ENCODE results near the gene UBE2L5. TPM values are rescaled to one million over a fixed set of nuclear protein-coding genes. Genes with fewer than 3 reads are reported as not detected.

The UBE2L5 gene
- total RNA-seq, 1 donor from 2014 or later, result not detected

DNA sequence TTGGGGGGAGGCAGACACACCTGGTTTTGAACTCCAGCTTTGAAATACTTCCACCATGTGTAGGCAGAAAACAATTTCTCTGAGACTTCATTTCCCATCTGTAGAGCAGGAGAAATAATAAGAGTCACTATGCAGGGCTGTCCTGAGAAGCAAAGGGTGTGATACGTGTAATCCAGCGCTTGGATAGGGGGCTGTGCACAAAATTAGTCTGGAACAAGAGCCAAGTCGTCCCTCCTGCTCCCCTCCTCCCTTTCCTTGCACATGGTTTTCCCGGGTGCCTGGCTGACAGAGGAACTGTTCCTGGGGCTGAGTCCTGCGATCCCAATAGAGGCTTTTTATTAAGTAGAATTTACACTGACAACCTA is 29.6 kb upstream of the UBE2L5 start:
- Histone ChIP-seq H3K9me3 (replicated peaks) (no peaks in the 10 kb centered on the region), H3K4me3 (no peak overlapping the region), H3K27ac (replicated peaks) (no peak overlapping the region), H3K27me3 (ENCODE audit: low read depth) (no peaks in the 10 kb centered on the region), H3K4me1 (peaks cover 18% of the 10 kb centered on the region), H3K36me3 (no peaks in the 10 kb centered on the region)
- intact Hi-C loops (cut with micrococcal nuclease), result no loop called here
- no peak for DNase-seq
- TF ChIP-seq, protein P1, sequence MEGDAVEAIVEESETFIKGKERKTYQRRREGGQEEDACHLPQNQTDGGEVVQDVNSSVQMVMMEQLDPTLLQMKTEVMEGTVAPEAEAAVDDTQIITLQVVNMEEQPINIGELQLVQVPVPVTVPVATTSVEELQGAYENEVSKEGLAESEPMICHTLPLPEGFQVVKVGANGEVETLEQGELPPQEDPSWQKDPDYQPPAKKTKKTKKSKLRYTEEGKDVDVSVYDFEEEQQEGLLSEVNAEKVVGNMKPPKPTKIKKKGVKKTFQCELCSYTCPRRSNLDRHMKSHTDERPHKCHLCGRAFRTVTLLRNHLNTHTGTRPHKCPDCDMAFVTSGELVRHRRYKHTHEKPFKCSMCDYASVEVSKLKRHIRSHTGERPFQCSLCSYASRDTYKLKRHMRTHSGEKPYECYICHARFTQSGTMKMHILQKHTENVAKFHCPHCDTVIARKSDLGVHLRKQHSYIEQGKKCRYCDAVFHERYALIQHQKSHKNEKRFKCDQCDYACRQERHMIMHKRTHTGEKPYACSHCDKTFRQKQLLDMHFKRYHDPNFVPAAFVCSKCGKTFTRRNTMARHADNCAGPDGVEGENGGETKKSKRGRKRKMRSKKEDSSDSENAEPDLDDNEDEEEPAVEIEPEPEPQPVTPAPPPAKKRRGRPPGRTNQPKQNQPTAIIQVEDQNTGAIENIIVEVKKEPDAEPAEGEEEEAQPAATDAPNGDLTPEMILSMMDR (IDR thresholded peaks at IDR 0.05; ENCODE audit: borderline replicate concordance), result no peak

- DNase-seq, result no peak
- no peaks in the 10 kb centered on the region for H3K27me3 ChIP-seq (ENCODE audit: low read depth)
- peak overlapping the region; percentile 69 for H3K4me3 ChIP-seq
- TF ChIP-seq, protein P1 (IDR thresholded peaks at IDR 0.05; ENCODE audit: borderline replicate concordance), result no peak
- H3K27ac ChIP-seq (replicated peaks), result peak overlapping the region; percentile 79
- no peaks in the 10 kb centered on the region for H3K9me3 ChIP-seq (replicated peaks)
- no peaks in the 10 kb centered on the region for H3K36me3 ChIP-seq
- intact Hi-C loops (cut with micrococcal nuclease), result no loop called here
- peaks cover 18% of the 10 kb centered on the region for H3K4me1 ChIP-seq
These were observed 27.5 kb upstream of the UBE2L5 start for GRCh38 chr13:30394751-30395191.

DNA sequence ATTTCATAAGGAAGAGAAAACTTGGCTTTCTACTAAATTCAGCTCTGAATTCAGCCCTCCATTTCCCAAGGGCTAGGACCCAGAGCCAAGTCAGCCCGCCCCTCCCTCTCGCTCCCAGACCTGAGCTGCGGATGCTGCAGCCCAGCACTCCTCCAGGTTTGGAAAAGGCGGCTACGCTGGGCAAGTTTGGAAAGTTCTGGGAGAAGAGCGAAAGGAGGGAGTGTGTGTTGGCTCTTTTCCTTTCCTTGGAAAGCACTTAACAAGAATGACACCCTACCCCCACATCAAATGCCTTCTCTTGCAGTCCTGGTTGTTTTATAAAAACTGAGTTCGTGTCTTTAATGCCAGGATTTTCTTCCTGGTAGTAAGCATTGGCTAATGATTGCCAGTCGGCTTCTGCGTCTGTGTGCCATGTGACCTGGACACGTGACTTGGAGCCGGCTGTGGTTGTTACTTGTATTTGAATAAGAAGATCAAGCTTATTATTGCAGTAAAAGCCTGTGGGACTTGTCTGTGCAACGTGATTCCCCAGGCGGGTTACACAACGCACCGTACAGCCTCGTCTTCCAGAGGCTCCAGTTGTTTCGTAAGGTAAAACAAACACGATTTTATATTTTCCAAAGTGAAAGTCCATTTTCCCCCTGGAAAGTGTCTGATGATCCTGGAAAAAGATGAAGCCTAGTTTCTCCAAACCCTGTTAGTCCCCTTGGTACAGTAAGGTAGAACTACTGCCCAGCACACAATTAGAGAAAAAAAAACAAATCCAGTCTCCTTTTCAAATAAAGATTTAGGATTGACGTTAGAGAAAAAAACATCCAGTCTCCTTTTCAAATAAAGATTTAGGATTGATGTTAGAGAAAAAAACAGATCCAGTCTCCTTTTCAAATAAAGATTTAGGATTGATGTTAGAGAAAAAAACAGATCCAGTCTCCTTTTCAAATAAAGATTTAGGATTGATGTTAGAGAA is 26.8 kb upstream of the UBE2L5 start:
- H3K4me1 ChIP-seq, result peaks cover 18% of the 10 kb centered on the region
- H3K36me3 ChIP-seq, result no peaks in the 10 kb centered on the region
- TF ChIP-seq, protein P1 (IDR thresholded peaks at IDR 0.05; ENCODE audit: borderline replicate concordance), result no peak
- H3K4me3 ChIP-seq, result peak overlapping the region; percentile 69
- H3K27ac ChIP-seq (replicated peaks), result peak overlapping the region; percentile 79
- H3K9me3 ChIP-seq (replicated peaks), result no peaks in the 10 kb centered on the region
- intact Hi-C loops (cut with micrococcal nuclease), result no loop called here
- no peaks in the 10 kb centered on the region for H3K27me3 ChIP-seq (ENCODE audit: low read depth)
- DNase-seq, result peak; percentile 86

DNA sequence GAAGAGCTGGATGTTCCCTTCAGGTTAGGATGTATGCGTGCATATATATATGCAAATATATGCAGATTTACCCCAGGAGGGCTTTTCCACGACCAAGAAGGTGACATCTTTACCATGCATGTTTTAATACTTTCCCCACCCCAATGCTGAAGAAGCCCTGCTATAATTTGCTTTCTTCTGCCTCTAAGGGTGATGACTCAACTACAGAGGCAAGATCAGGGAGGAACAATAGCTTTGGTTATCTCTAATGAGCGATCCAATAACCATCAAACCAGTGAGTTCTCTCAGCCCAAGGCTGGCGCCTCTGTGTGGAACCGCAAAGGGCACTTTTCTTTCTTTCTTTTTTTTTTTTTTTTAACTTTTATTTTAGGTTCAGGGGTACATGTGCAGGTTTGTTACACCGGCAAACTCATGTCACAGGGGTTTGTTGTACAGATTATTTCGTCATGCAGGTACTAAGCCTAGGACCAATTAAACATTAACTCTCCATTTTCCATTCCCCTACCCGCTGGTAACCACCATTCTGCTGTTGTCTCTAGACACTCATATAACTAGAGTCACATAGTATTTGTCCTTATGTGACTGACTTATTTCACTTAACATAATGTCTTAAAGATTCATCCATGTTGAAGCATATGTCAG is 25.7 kb upstream of the UBE2L5 start:
- TF ChIP-seq, protein P1 (IDR thresholded peaks at IDR 0.05; ENCODE audit: borderline replicate concordance), result no peak
- Histone ChIP-seq H3K4me3 (no peak overlapping the region), H3K4me1 (peaks cover 18% of the 10 kb centered on the region), H3K9me3 (replicated peaks) (no peaks in the 10 kb centered on the region), H3K36me3 (no peaks in the 10 kb centered on the region), H3K27me3 (ENCODE audit: low read depth) (no peaks in the 10 kb centered on the region), H3K27ac (replicated peaks) (no peak overlapping the region)
- intact Hi-C loops (cut with micrococcal nuclease), result no loop called here
- no peak for DNase-seq

DNA sequence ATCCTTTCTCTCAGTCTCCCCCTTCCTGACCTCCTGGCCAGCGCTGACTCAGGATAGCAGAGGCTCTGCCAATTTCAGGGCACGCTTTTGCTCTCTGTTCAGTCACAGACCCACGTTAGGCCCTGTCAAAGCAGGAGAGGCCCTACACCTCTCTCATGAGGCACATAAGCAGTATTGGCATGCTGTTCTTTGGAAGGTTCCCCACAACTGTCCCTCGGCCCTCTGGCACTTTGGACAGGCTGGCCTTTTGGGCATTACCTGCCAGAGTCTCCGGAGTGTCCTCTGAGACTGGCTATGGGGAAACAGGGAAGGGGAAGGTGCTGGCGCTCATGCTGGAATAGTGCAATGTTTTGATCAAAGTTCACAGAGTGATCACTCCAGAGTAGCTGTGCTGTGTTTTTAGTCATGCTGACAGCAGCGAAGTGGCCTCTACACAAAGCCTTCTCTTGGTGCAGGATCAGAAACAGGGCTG is 23.7 kb upstream of the UBE2L5 start:
- no peaks in the 10 kb centered on the region for H3K9me3 ChIP-seq (replicated peaks)
- H3K27me3 ChIP-seq (ENCODE audit: low read depth), result no peaks in the 10 kb centered on the region
- H3K27ac ChIP-seq (replicated peaks), result no peak overlapping the region
- no peak for DNase-seq
- H3K36me3 ChIP-seq, result no peaks in the 10 kb centered on the region
- H3K4me3 ChIP-seq, result no peak overlapping the region
- intact Hi-C loops (cut with micrococcal nuclease), result no loop called here
- peaks cover 18% of the 10 kb centered on the region for H3K4me1 ChIP-seq
- TF ChIP-seq, protein P1 (IDR thresholded peaks at IDR 0.05; ENCODE audit: borderline replicate concordance), result no peak

Data from left ventricle myocardium inferior (tissue), 1 donor.